Ureter (tissue), 1 donor: ENCODE results near the gene ZFPM1. TPM values are rescaled to one million over a fixed set of nuclear protein-coding genes. Genes with fewer than 3 reads are reported as not detected.
"Not testable (repeated sequence)": the region's sequence is repeated elsewhere in the genome, so short reads cannot be mapped to it uniquely, and the experiment has no call there.

ENCODE experiments used
- DNase-seq: peaks from one replicate; pipeline ENCODE4 v3.0.0-alpha.2; 2020; ENCODE audit warnings: low spot score
- total RNA-seq: library from RNA; stranded (reverse); gene quantifications from one replicate; pipeline ENCODE4 v1.2.4, GENCODE V29; 2023
- donor health status: DM: yes; HTN: yes; CAD: no.

ZFPM1 gene
- total RNA-seq = 13.7 TPM

GRCh38 chr16:88453217-88453531 lies at the start of gene ZFPM1:
Gene ZFPM1 (plus strand): TSS chr16:88453280. CDS start chr16:88453639, 359 bp downstream.
- DNase-seq = no peak

- DNase-seq = no peak
These were observed 49.1 kb upstream of the ZFPM1 start for GRCh38 chr16:88403794-88404581.

GRCh38 chr16:88404769-88405168 lies 48.3 kb upstream of the ZFPM1 start:
- DNase-seq = no peak

- DNase-seq = no peak
These were observed 47.6 kb upstream of the ZFPM1 start for GRCh38 chr16:88405216-88406060.

GRCh38 chr16:88406096-88407041 lies 46.7 kb upstream of the ZFPM1 start:
- no peak for DNase-seq

GRCh38 chr16:88407042-88407420 lies 46.0 kb upstream of the ZFPM1 start:
- no peak for DNase-seq

GRCh38 chr16:88407807-88408206 lies 45.3 kb upstream of the ZFPM1 start:
- no peak for DNase-seq

GRCh38 chr16:88408561-88409142 lies 44.4 kb upstream of the ZFPM1 start:
- DNase-seq = no peak

GRCh38 chr16:88409296-88410065 lies 43.6 kb upstream of the ZFPM1 start:
- no peak for DNase-seq

- not testable (repeated sequence) for DNase-seq
These were observed 42.6 kb upstream of the ZFPM1 start for GRCh38 chr16:88410297-88410968.

- DNase-seq = no peak
These were observed 41.0 kb upstream of the ZFPM1 start for GRCh38 chr16:88411951-88412576.

GRCh38 chr16:88412766-88413165 lies 40.3 kb upstream of the ZFPM1 start:
- DNase-seq = no peak

GRCh38 chr16:88413231-88413630 lies 39.8 kb upstream of the ZFPM1 start:
- DNase-seq = no peak

GRCh38 chr16:88413631-88414030 lies 39.4 kb upstream of the ZFPM1 start:
- DNase-seq = no peak

GRCh38 chr16:88414521-88415380 lies 38.3 kb upstream of the ZFPM1 start:
- DNase-seq = no peak

- no peak for DNase-seq
These were observed 37.7 kb upstream of the ZFPM1 start for GRCh38 chr16:88415381-88415705.

- no peak for DNase-seq
These were observed 37.3 kb upstream of the ZFPM1 start for GRCh38 chr16:88415713-88416323.

GRCh38 chr16:88416686-88417085 lies 36.4 kb upstream of the ZFPM1 start:
- no peak for DNase-seq
